GM21717 (cell line): Measurements from ENCODE around the gene LMBR1.

ENCODE experiments used
- ATAC-seq: cut with Tn5 transposase; IDR thresholded peaks from one replicate; pipeline ENCODE4 v1.9.1; 2021; ENCODE audit warnings: mild to moderate bottlenecking, moderate library complexity; ENCODE audit not compliant: unreplicated experiment

Gene LMBR1

GRCh38 chr7:156635529-156636385 lies 257.2 kb downstream of the LMBR1 start:
- ATAC-seq, result no peak

GRCh38 chr7:156634117-156634516 lies 258.9 kb downstream of the LMBR1 start:
- ATAC-seq, result no peak

- ATAC-seq, result no peak
Measured at GRCh38 chr7:156629873-156630272, 263.1 kb downstream of the LMBR1 start.

- no peak for ATAC-seq
Measured at GRCh38 chr7:156628562-156628961, 264.4 kb downstream of the LMBR1 start.
